PC-3 (cell line): ENCODE measurements around the gene DLGAP4. TPM values are rescaled to one million over a fixed set of nuclear protein-coding genes. Genes with fewer than 3 reads are reported as not detected.
A peak's percentile ranks its signal among the peaks of the same experiment; 100 is the strongest.

ENCODE experiments used
- ATAC-seq: fragments of 200-7000 bp; cut with Tn5 transposase; 2 replicates; pipeline ENCODE4 v1.9.1; 2020; ENCODE audit warnings: mild to moderate bottlenecking, moderate library complexity
- BruUV-seq: library from RNA; stranded (reverse); fragments of 400-500 nt; replicated peaks from 2 replicates; lab custom pipeline; 2021; lab: Mats Ljungman, UMichigan
- CTCF ChIA-PET: fragments of 300-600 bp; sonication (Branson Sonifier 250); formaldehyde crosslinking; loops from one replicate; lab custom pipeline; 2022; ENCODE audit warnings: antibody characterized with exemption; lab: Charles Lee
- POLR2A ChIA-PET: fragments of 300-600 bp; sonication (Branson Sonifier 250); formaldehyde crosslinking; loops from one replicate; lab custom pipeline; 2022; ENCODE audit warnings: antibody characterized with exemption; ENCODE audit not compliant: unreplicated experiment; lab: Charles Lee
- DNase-seq: peaks from one replicate; pipeline ENCODE4 v3.0.0-alpha.2; 2015
- H2AFZ ChIP-seq: fragments of 300-600 bp; sonication (generic); 2 replicates; pipeline ENCODE4 v1.6.0; 2016; ENCODE audit warnings: antibody characterized with exemption, low read length
- H3F3A ChIP-seq: fragments of 300-600 bp; sonication (generic); one replicate; pipeline ENCODE4 v1.6.0; 2017; ENCODE audit warnings: antibody characterized with exemption, low read length, control low read depth, mild to moderate bottlenecking; ENCODE audit not compliant: unreplicated experiment
- H3K27ac ChIP-seq: fragments of 300-600 bp; sonication (generic); 2 replicates; pipeline ENCODE4 v1.5.1; 2016; ENCODE audit warnings: mild to moderate bottlenecking, low read length
- H3K27me3 ChIP-seq: fragments of 300-600 bp; sonication (generic); 2 replicates; pipeline ENCODE4 v1.6.1; 2016; ENCODE audit warnings: low read length, mixed read lengths
- H3K36me3 ChIP-seq: fragments of 300-600 bp; sonication (generic); 2 replicates; pipeline ENCODE4 v1.6.1; 2016; ENCODE audit warnings: low read depth, mixed run types, low read length, mixed read lengths
- H3K4me1 ChIP-seq: fragments of 300-600 bp; sonication (generic); 2 replicates; pipeline ENCODE4 v1.5.1; 2016; ENCODE audit warnings: low read length; ENCODE audit not compliant: insufficient read depth
- H3K4me2 ChIP-seq: fragments of 300-600 bp; sonication (generic); 2 replicates; pipeline ENCODE4 v1.6.0; 2016; ENCODE audit warnings: low read length
- H3K4me3 ChIP-seq: fragments of 300-600 bp; sonication (generic); 2 replicates; pipeline ENCODE4 v1.5.1; 2016; ENCODE audit warnings: mild to moderate bottlenecking, low read length, mixed read lengths
- H3K79me2 ChIP-seq: fragments of 300-600 bp; sonication (generic); 2 replicates; pipeline ENCODE4 v1.6.1; 2017; ENCODE audit warnings: low read length, mixed read lengths
- H3K9ac ChIP-seq: fragments of 300-600 bp; sonication (generic); 2 replicates; pipeline ENCODE4 v1.6.0; 2016; ENCODE audit warnings: mild to moderate bottlenecking, low read length
- H3K9me2 ChIP-seq: fragments of 300-600 bp; sonication (generic); replicated peaks from 2 replicates; pipeline ENCODE4 v1.6.1; 2016; ENCODE audit warnings: mixed run types, low read length, mixed read lengths
- H3K9me3 ChIP-seq: fragments of 300-600 bp; sonication (generic); 2 replicates; pipeline ENCODE4 v1.6.1; 2016; ENCODE audit warnings: low read length, mixed read lengths
- H4K20me1 ChIP-seq: fragments of 300-600 bp; sonication (generic); 2 replicates; pipeline ENCODE4 v1.6.1; 2016; ENCODE audit warnings: low read length, mixed read lengths
- CTCF ChIP-seq: fragments of 300-600 bp; sonication (generic); conservative IDR thresholded peaks from 2 replicates; pipeline ENCODE4 v1.5.1; 2017; ENCODE audit warnings: antibody characterized with exemption, low read depth, mild to moderate bottlenecking, low read length
- EZH2 ChIP-seq: fragments of 300-600 bp; sonication (generic); IDR thresholded peaks from one replicate; pipeline ENCODE4 v1.6.1; 2017; ENCODE audit warnings: antibody characterized with exemption, mild to moderate bottlenecking, low read length; ENCODE audit not compliant: unreplicated experiment
- EZH2phosphoT487 ChIP-seq: fragments of 300-600 bp; sonication (generic); IDR thresholded peaks from 2 replicates; pipeline ENCODE4 v1.6.1; 2018; ENCODE audit warnings: mild to moderate bottlenecking, antibody characterized with exemption, low read length, borderline replicate concordance
- intact Hi-C: fragments of 100-400 bp; cut with micrococcal nuclease; formaldehyde crosslinking; loops from 2 replicates; pipeline ENCODE4 v1.9.0; 2023
- total RNA-seq: library from RNA; depleted of rRNA; stranded (reverse); fragments of >200 nt; gene quantifications from 2 replicates; pipeline ENCODE4 v1.2.3, GENCODE V29; 2014

Gene DLGAP4
- total RNA-seq, 1 experiment from 2014 or later: 21.0 TPM

- Histone ChIP-seq H3F3A (no peaks in the 10 kb centered on the region), H3K36me3 (peaks cover 4% of the 10 kb centered on the region), H3K4me1 (no peaks in the 10 kb centered on the region), H3K27me3 (no peaks in the 10 kb centered on the region), H3K9me2 (no peaks in the 10 kb centered on the region), H3K9me3 (no peaks in the 10 kb centered on the region), H3K4me2 (no peak overlapping the region), H3K9ac (no peak overlapping the region), H3K79me2 (peaks cover 60% of the 10 kb centered on the region), H2AFZ (no peak overlapping the region), H4K20me1 (peaks cover 16% of the 10 kb centered on the region; the same call in 1 of the 2 replicates), H3K4me3 (no peak overlapping the region), H3K27ac (no peak overlapping the region)
- DNase-seq (no peak), ATAC-seq (no peak)
- no TSS peak for BruUV-seq
- TF ChIP-seq EZH2 (no peak), EZH2phosphoT487 (no peak), CTCF (no peak)
- ChIA-PET POLR2A (interaction anchor here (0.6 kb wide), 1 partner anchor 114 kb away, joined by 3 read pairs; the partner anchor contains the start of gene RAB5IF), CTCF (interaction anchor here (0.6 kb wide), 1 partner anchor 594 kb away, joined by 3 read pairs; no protein-coding TSS in a partner anchor)
- intact Hi-C loops: no loop called here
Observed at GRCh38 chr20:36491901-36492617, 185.9 kb downstream of the DLGAP4 start.

GRCh38 chr20:36493051-36493800 is 187.1 kb downstream of the DLGAP4 start:
- intact Hi-C loops: no loop called here
- Histone ChIP-seq H3K79me2 (peaks cover 51% of the 10 kb centered on the region), H3K27ac (no peak overlapping the region), H3F3A (no peaks in the 10 kb centered on the region), H3K36me3 (peaks cover 15% of the 10 kb centered on the region), H3K4me2 (no peak overlapping the region), H3K4me1 (no peaks in the 10 kb centered on the region), H4K20me1 (peaks cover 16% of the 10 kb centered on the region; the same call in 1 of the 2 replicates), H3K27me3 (no peaks in the 10 kb centered on the region), H3K9me2 (no peaks in the 10 kb centered on the region), H2AFZ (no peak overlapping the region), H3K9me3 (no peaks in the 10 kb centered on the region), H3K9ac (no peak overlapping the region), H3K4me3 (no peak overlapping the region)
- CTCF ChIA-PET: interaction anchor here (0.5 kb wide), 1 partner anchor 78 kb away, joined by 3 read pairs; no protein-coding TSS in a partner anchor
- TF ChIP-seq EZH2phosphoT487: no peak
- TF ChIP-seq CTCF: peak; percentile 45
- DNase-seq (peak; percentile 12), ATAC-seq (peak; percentile 45)
- BruUV-seq: no TSS peak
- POLR2A ChIA-PET: no interaction called here
